Smooth muscle cell (in vitro differentiated cells): Measurements from ENCODE around the gene ADGRG6. TPM values are rescaled to one million over a fixed set of nuclear protein-coding genes. Genes with fewer than 3 reads are reported as not detected.

Experiments
- DNase-seq: peaks from one replicate; lab custom pipeline; 2025; ENCODE audit not compliant: unreplicated experiment; lab: John Stamatoyannopoulos, UW
- H2AFZ ChIP-seq: fragments of 200-600 bp; sonication (generic); 2 replicates; pipeline ENCODE4 v1.6.0; 2016; ENCODE audit warnings: antibody characterized with exemption, low read depth, mild to moderate bottlenecking
- H3F3A ChIP-seq: fragments of 200-600 bp; sonication (generic); 2 replicates; pipeline ENCODE4 v1.6.0; 2017; ENCODE audit warnings: antibody characterized with exemption, low read depth
- H3K27ac ChIP-seq: fragments of 200-600 bp; sonication (generic); 2 replicates; pipeline ENCODE4 v1.5.1; 2016; ENCODE audit warnings: low read depth, mild to moderate bottlenecking
- H3K27me3 ChIP-seq: fragments of 200-600 bp; sonication (generic); 2 replicates; pipeline ENCODE4 v1.6.1; 2016; ENCODE audit warnings: low read depth, mild to moderate bottlenecking
- H3K36me3 ChIP-seq: fragments of 200-600 bp; sonication (generic); 2 replicates; pipeline ENCODE4 v1.5.1; 2016; ENCODE audit warnings: low read depth
- H3K4me1 ChIP-seq: fragments of 200-600 bp; sonication (generic); 2 replicates; pipeline ENCODE4 v1.5.1; 2016; ENCODE audit warnings: low read depth
- H3K4me2 ChIP-seq: fragments of 200-600 bp; sonication (generic); 2 replicates; pipeline ENCODE4 v1.6.0; 2016; ENCODE audit warnings: mild to moderate bottlenecking
- H3K4me3 ChIP-seq: fragments of 200-600 bp; sonication (generic); 2 replicates; pipeline ENCODE4 v1.5.1; 2016; ENCODE audit warnings: mild to moderate bottlenecking
- H3K79me2 ChIP-seq: fragments of 200-600 bp; sonication (generic); 2 replicates; pipeline ENCODE4 v1.6.0; 2016; ENCODE audit warnings: low read depth, mild to moderate bottlenecking
- H3K9ac ChIP-seq: fragments of 200-600 bp; sonication (generic); 2 replicates; pipeline ENCODE4 v1.6.0; 2016; ENCODE audit warnings: low read depth
- H3K9me3 ChIP-seq: fragments of 200-600 bp; sonication (generic); replicated peaks from 2 replicates; pipeline ENCODE4 v1.5.1; 2016; ENCODE audit warnings: low read depth
- H4K20me1 ChIP-seq: fragments of 200-600 bp; sonication (generic); 2 replicates; pipeline ENCODE4 v1.6.0; 2016; ENCODE audit warnings: low read depth
- CTCF ChIP-seq: fragments of 200-600 bp; sonication (generic); IDR thresholded peaks from 2 replicates; pipeline ENCODE4 v1.5.1; 2017; ENCODE audit warnings: borderline replicate concordance, mild to moderate bottlenecking, antibody characterized with exemption; ENCODE audit not compliant: insufficient read depth, poor library complexity, severe bottlenecking
- WGBS: methylation state at CpG from one replicate; pipeline ENCODE4 v1.1.7; 2016; ENCODE audit warnings: low lambda C conversion rate; 5-methylcytosine and 5-hydroxymethylcytosine counted together
- polyA plus RNA-seq: library from polyadenylated mRNA; unstranded; fragments of >200 nt; fragmentation: Nextera tagmentation; extraction: Ambion mirVana; gene quantifications from 2 replicates; pipeline ENCODE4 v1.2.1, GENCODE V29; 2016
- total RNA-seq: library from RNA; depleted of rRNA; stranded (reverse); fragments of >200 nt; gene quantifications from 2 replicates; pipeline ENCODE4 v1.2.3, GENCODE V29; 2014

The ADGRG6 gene
- total and polyA plus RNA-seq, 2 experiments from 2014 or later: 0.77 to 14.2 TPM

GRCh38 chr6:142276256-142276655, 25.6 kb upstream of the ADGRG6 start:
- no peak for TF ChIP-seq CTCF
- Histone ChIP-seq H3K4me2 (no peak overlapping the region), H3F3A (peaks cover 10% of the 10 kb centered on the region), H2AFZ (no peak overlapping the region), H3K4me1 (no peaks in the 10 kb centered on the region), H3K27me3 (no peaks in the 10 kb centered on the region), H4K20me1 (no peaks in the 10 kb centered on the region), H3K27ac (no peak overlapping the region), H3K4me3 (no peak overlapping the region), H3K79me2 (no peaks in the 10 kb centered on the region), H3K9me3 (no peaks in the 10 kb centered on the region), H3K36me3 (no peaks in the 10 kb centered on the region), H3K9ac (no peak overlapping the region)
- no peak for DNase-seq
- WGBS: 53% methylated on average over 1 of the region's 1 CpG

- no peak overlapping the region for H3K4me2 ChIP-seq
- 70% methylated on average over 5 of the region's 5 CpGs for WGBS
These were observed 22.2 kb upstream of the ADGRG6 start for GRCh38 chr6:142279350-142280180.

GRCh38 chr6:142280265-142280664, 21.5 kb upstream of the ADGRG6 start:
- WGBS: 100% methylated on average over 1 of the region's 1 CpG
- peaks cover 10% of the 10 kb centered on the region for H3F3A ChIP-seq

More at GRCh38 chr6:142279350-142280180, 22.2 kb upstream of the ADGRG6 start:
- Histone ChIP-seq H3K9me3 (no peaks in the 10 kb centered on the region), H4K20me1 (no peaks in the 10 kb centered on the region), H2AFZ (no peak overlapping the region), H3K4me1 (no peaks in the 10 kb centered on the region), H3K4me3 (no peak overlapping the region), H3K9ac (no peak overlapping the region), H3K36me3 (no peaks in the 10 kb centered on the region), H3K27ac (no peak overlapping the region), H3K79me2 (no peaks in the 10 kb centered on the region), H3K27me3 (no peaks in the 10 kb centered on the region), H3F3A (peaks cover 10% of the 10 kb centered on the region)
- DNase-seq: no peak
- no peak for TF ChIP-seq CTCF

More at GRCh38 chr6:142280265-142280664, 21.5 kb upstream of the ADGRG6 start:
- Histone ChIP-seq H3K79me2 (no peaks in the 10 kb centered on the region), H3K4me1 (no peaks in the 10 kb centered on the region), H3K27ac (no peak overlapping the region), H3K27me3 (no peaks in the 10 kb centered on the region), H3K36me3 (no peaks in the 10 kb centered on the region), H3K4me3 (no peak overlapping the region), H3K4me2 (no peak overlapping the region), H2AFZ (no peak overlapping the region), H4K20me1 (no peaks in the 10 kb centered on the region), H3K9me3 (no peaks in the 10 kb centered on the region), H3K9ac (no peak overlapping the region)
- TF ChIP-seq CTCF: no peak
- no peak for DNase-seq
